ENCODE results near the gene KLKB1.
A peak's percentile ranks its signal among the peaks of the same experiment; 100 is the strongest.

DNA sequence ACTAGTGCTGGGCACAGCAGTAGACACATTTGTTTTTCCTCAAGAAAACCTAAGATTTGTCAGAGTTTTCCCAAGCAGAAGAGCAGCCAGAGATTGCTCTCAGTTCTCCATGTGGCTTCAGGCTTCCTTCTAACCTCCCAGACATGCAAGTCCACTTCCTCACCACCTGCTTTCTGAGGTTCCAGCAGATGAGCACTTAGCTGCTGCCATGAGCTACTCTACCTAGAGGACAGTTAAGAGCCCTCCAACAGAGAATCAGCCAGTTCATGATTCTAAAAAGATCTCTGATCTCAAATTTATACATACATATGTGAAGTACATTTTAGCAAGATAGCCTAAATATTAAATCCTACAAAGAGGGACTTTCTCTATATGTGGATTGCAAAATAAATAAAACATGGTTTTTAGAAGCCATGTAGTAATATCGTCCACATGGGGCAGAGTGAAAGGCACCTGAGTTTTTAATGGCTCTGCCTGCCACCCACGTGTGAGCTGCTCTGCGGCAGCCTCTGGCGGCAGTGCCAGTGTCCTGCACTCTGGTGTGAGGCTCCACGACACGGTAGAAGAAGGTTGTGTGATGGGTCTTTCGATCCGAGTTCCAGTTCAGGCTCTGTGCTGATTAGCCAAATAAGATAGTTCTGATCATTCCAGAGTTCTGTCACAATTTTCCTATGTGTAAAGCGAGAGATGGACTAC lies 25.6 kb upstream of the KLKB1 start:
- TF ChIP-seq, protein P1, sequence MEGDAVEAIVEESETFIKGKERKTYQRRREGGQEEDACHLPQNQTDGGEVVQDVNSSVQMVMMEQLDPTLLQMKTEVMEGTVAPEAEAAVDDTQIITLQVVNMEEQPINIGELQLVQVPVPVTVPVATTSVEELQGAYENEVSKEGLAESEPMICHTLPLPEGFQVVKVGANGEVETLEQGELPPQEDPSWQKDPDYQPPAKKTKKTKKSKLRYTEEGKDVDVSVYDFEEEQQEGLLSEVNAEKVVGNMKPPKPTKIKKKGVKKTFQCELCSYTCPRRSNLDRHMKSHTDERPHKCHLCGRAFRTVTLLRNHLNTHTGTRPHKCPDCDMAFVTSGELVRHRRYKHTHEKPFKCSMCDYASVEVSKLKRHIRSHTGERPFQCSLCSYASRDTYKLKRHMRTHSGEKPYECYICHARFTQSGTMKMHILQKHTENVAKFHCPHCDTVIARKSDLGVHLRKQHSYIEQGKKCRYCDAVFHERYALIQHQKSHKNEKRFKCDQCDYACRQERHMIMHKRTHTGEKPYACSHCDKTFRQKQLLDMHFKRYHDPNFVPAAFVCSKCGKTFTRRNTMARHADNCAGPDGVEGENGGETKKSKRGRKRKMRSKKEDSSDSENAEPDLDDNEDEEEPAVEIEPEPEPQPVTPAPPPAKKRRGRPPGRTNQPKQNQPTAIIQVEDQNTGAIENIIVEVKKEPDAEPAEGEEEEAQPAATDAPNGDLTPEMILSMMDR (IDR thresholded peaks at IDR 0.05): peak; percentile 83
- no peak for TF ChIP-seq EZH2 (IDR thresholded peaks at IDR 0.05; ENCODE audit: borderline replicate concordance, insufficient read depth, low read depth, low read length, poor library complexity, severe bottlenecking)

All from B cell (primary cell).